Measurements from ENCODE around the gene RAB19. TPM values are rescaled to one million over a fixed set of nuclear protein-coding genes. Genes with fewer than 3 reads are reported as not detected.
A peak's percentile ranks its signal among the peaks of the same experiment; 100 is the strongest.

The RAB19 gene
- total and polyA plus RNA-seq, 2 of the 8 experiments (the other 6 are each of a cell fraction or from before 2014, with no cell fraction given): 9.8 to 11.0 TPM

DNA sequence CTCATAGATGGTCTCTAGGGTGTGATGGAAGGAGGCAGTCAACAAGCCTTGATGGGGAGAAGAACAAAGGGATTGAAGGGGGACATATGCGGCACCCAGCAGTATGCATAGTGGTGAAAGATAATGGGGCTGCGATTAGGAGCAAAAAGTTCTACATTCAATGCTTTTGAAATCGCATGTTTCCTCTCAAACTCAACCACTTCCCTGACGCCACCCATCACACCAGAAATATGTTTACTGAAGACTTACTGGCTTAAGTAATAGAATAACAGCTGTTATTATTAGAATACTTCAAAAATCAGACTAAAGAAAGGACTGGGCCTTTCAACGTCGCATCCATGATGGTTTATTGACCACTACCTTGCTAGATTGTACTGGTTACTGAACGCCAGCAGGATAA is 44.0 kb downstream of the RAB19 start:
- POLR2A ChIA-PET (ENCODE audit: partially characterized antibody): interaction anchor here (1.5 kb wide), 1 partner anchor 14 kb away, joined by 3 read pairs; no protein-coding TSS in a partner anchor
- no peak overlapping the region for H2AFZ ChIP-seq (ENCODE audit: low read length)
- no peak for TF ChIP-seq GTF2F1 (IDR thresholded peaks at IDR 0.05; ENCODE audit: borderline replicate concordance, low read depth, low read length)
- no peak for TF ChIP-seq HDAC2 (IDR thresholded peaks at IDR 0.05; ENCODE audit: borderline replicate concordance in 1 of 2, low read depth in 2 of 2, low read length in 2 of 2)
- no peak for TF ChIP-seq SIX5 (IDR thresholded peaks at IDR 0.05; ENCODE audit: low read depth, low read length)
- no peak for TF ChIP-seq SIN3A (conservative IDR thresholded peaks at IDR 0.05 in 1 of 2, IDR thresholded peaks at IDR 0.05 in 1 of 2; ENCODE audit: low read depth in 1 of 2, low read length in 2 of 2)
- TF ChIP-seq SUZ12 (IDR thresholded peaks at IDR 0.05; ENCODE audit: low read length): no peak
- TF ChIP-seq, protein P1, sequence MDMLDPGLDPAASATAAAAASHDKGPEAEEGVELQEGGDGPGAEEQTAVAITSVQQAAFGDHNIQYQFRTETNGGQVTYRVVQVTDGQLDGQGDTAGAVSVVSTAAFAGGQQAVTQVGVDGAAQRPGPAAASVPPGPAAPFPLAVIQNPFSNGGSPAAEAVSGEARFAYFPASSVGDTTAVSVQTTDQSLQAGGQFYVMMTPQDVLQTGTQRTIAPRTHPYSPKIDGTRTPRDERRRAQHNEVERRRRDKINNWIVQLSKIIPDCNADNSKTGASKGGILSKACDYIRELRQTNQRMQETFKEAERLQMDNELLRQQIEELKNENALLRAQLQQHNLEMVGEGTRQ (IDR thresholded peaks at IDR 0.05; ENCODE audit: low read length): no peak
- no peak for TF ChIP-seq POU5F1 (IDR thresholded peaks at IDR 0.05; ENCODE audit: low read depth, low read length)
- TF ChIP-seq CTBP2 (IDR thresholded peaks at IDR 0.05; ENCODE audit: borderline replicate concordance, insufficient read depth, insufficient read length, low read length): no peak
- TF ChIP-seq RFX5 (IDR thresholded peaks at IDR 0.05; ENCODE audit: borderline replicate concordance, low read depth, low read length): no peak
- no peak for TF ChIP-seq POLR2A (IDR thresholded peaks at IDR 0.05; ENCODE audit: control extremely low read depth in 1 of 2, low read depth in 2 of 2, low read length in 2 of 2)
- no peak for TF ChIP-seq SP2 (IDR thresholded peaks at IDR 0.05; ENCODE audit: low read length)

More for the DNA sequence above, 44.0 kb downstream of the RAB19 start:
- Histone ChIP-seq H2AK5ac (ENCODE audit: low read depth, low read length) (no peak overlapping the region), H3K14ac (ENCODE audit: insufficient read length) (no peak overlapping the region), H4K91ac (replicated peaks; ENCODE audit: insufficient read length, low read length) (no peak overlapping the region), H4K5ac (ENCODE audit: insufficient read length, low read depth, low read length) (no peak overlapping the region), H3K23ac (ENCODE audit: insufficient read length) (no peak overlapping the region), H3K4me1 (replicated peaks in 1 of 4; ENCODE audit: control insufficient read depth in 3 of 4, insufficient read depth in 4 of 4, low read length in 3 of 4) (peaks cover 5 to 27% (median 17%) of the 10 kb centered on the region in 4 experiments; a peak in 6 of 7 replicates), H3K9me3 (ENCODE audit: insufficient read depth in 2 of 2, low read depth in 1 of 2, low read length in 1 of 2) (no peaks in the 10 kb centered on the region), H2BK20ac (ENCODE audit: low read length) (no peak overlapping the region; the same call in 1 of the 2 replicates), H3K4me3 (ENCODE audit: extremely low read depth in 1 of 4, insufficient read depth in 2 of 4, low read depth in 3 of 4, low read length in 4 of 4) (no peak overlapping the region), H4K8ac (ENCODE audit: extremely low read depth, insufficient read depth, low read length) (no peak overlapping the region), H3K79me2 (ENCODE audit: control insufficient read depth in 1 of 2, insufficient read depth in 2 of 2, low read length in 2 of 2) (peaks cover 0 to 13% of the 10 kb centered on the region in 2 experiments; a peak in 1 of 4 replicates), H3K9ac (replicated peaks in 1 of 4; ENCODE audit: extremely low read depth in 1 of 4, low read depth in 3 of 4, low read length in 3 of 4) (no peak overlapping the region), H3K27ac (ENCODE audit: low read depth, low read length) (no peak overlapping the region), H2BK120ac (replicated peaks; ENCODE audit: low read depth, low read length) (peak overlapping the region; percentile 17), H3K18ac (ENCODE audit: extremely low read depth, low read length) (no peak overlapping the region), H3K79me1 (ENCODE audit: low read depth, low read length) (0 out of 2 replicates have a peak, but pooled peaks cover 4% of the 10 kb centered on the region), H2BK15ac (ENCODE audit: low read length) (no peak overlapping the region), H4K20me1 (replicated peaks in 1 of 2; ENCODE audit: control insufficient read depth in 1 of 2, insufficient read depth in 2 of 2, low read length in 2 of 2) (peaks cover 0 to 4% of the 10 kb centered on the region in 2 experiments), H3K4ac (replicated peaks; ENCODE audit: insufficient read length, low read depth, low read length) (peak overlapping the region; percentile 17), H3K27me3 (replicated peaks in 1 of 4; ENCODE audit: control insufficient read depth in 3 of 4, extremely low read depth in 1 of 4, insufficient read depth in 3 of 4, low read length in 3 of 4) (peaks cover 0 to 1% (median 0%) of the 10 kb centered on the region in 4 experiments; a peak in 1 of 7 replicates), H3K36me3 (ENCODE audit: control insufficient read depth in 2 of 4, insufficient read depth in 4 of 4, low read length in 3 of 4) (peaks cover 0 to 4% (median 0%) of the 10 kb centered on the region in 4 experiments; a peak in 1 of 8 replicates), H3K56ac (replicated peaks; ENCODE audit: insufficient read length, low read depth, low read length) (no peak overlapping the region), H3K23me2 (ENCODE audit: low read depth, low read length) (peaks cover 2% of the 10 kb centered on the region), H2BK5ac (ENCODE audit: low read depth, low read length) (no peak overlapping the region; the same call in 1 of the 2 replicates), H3K4me2 (ENCODE audit: insufficient read depth in 1 of 2, low read depth in 2 of 2, low read length in 2 of 2) (peak overlapping the region in 1 of 2 experiments; percentile 47; a peak in 1 of 4 replicates), H2BK12ac (ENCODE audit: low read depth, low read length) (no peak overlapping the region)
- CTCF ChIA-PET (ENCODE audit: partially characterized antibody): interaction anchor here (1.1 to 5.2 kb wide), 4 partner anchors 12 to 138 kb away, joined by 3 to 20 read pairs (median 7); no protein-coding TSS in a partner anchor
- WGBS, 2 experiments (ENCODE audit: extremely low coverage in 1 of 2, insufficient coverage in 1 of 2, insufficient read length in 1 of 2, insufficient replicate concordance in 2 of 2, low coverage in 1 of 2, low lambda C conversion rate in 2 of 2, missing lambda C conversion rate in 1 of 2): 68% methylated on average over 7 of the region's 7 CpGs; no CpG with 5 or more reads in 1 of the 2 experiments
- no peak for DNase-seq (ENCODE audit: low read depth in 1 of 2, low spot score in 2 of 2)
- no peak for FAIRE-seq

Measured in H1 (cell line).